Renal pelvis (tissue), 4 donors: ENCODE measurements around the gene SETBP1. TPM values are rescaled to one million over a fixed set of nuclear protein-coding genes. Genes with fewer than 3 reads are reported as not detected.

Experiments used
- DNase-seq: peaks from one replicate; pipeline ENCODE4 v3.0.0-alpha.2; 2013
- polyA plus RNA-seq, 3 donors: library from polyadenylated mRNA; unstranded; fragments of 120-200 nt; gene quantifications; one replicate each; pipeline ENCODE4 v1.2.1, GENCODE V29; 2013; ENCODE audit not compliant: insufficient read length in 3 of 3

SETBP1 gene
- polyA plus RNA-seq, 3 donors: 27.8 to 35.1 (median 31.0) TPM

- no peak for DNase-seq
Measured at GRCh38 chr18:45110577-45111501, 430.2 kb downstream of the SETBP1 start.

- DNase-seq: no peak
Measured at GRCh38 chr18:45111502-45111848, 430.8 kb downstream of the SETBP1 start.

DNA sequence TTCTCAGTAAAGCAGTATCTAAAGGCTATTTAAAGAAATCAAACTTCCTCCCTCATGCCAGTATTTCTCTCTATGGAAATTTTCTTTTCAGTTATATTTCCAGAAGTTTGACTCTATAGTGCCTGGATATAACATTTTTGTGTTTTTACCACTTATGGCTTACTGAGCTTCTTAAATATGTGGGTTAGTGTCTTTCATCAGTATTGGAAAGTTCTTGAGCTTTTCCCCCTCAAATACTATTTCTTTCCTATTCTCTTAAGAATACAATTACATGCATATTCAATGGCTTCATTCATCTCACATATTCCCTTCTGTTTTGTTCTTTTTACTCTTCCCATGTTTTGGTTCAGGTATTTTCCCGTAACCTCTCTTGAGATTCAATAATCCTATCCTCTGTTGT, 432.0 kb downstream of the SETBP1 start:
- DNase-seq: no peak

- no peak for DNase-seq
Measured at GRCh38 chr18:45116116-45116515, 435.4 kb downstream of the SETBP1 start.
